Testis (tissue), 2 donors: ENCODE results near the gene FIGN.

Source experiments
- CTCF ChIP-seq, 3 experiments: fragments of 450-650 bp in 2 of 3; fragments of 200-600 bp in 1 of 3; sonication (generic) in 1 of 3; IDR thresholded peaks; one replicate each; pipeline ENCODE4 v1.5.1; 2016 to 2019; ENCODE audit warnings: antibody characterized with exemption in 3 of 3, mild to moderate bottlenecking in 2 of 3, moderate library complexity in 1 of 3
- POLR2A ChIP-seq: fragments of 450-650 bp; IDR thresholded peaks from one replicate; pipeline ENCODE4 v1.6.1; 2017; ENCODE audit warnings: antibody characterized with exemption, mild to moderate bottlenecking, moderate library complexity

- TF ChIP-seq CTCF (IDR thresholded peaks at IDR 0.05), result no peak
- no peak for TF ChIP-seq POLR2A
Measured at GRCh38 chr2:163713534-163714311, 22.1 kb downstream of the FIGN start.
